T follicular helper cell (primary cell): ENCODE results near the gene FAM210A.
"Not testable (repeated sequence)": the region's sequence is repeated elsewhere in the genome, so short reads cannot be mapped to it uniquely, and the experiment has no call there.

ENCODE experiments used
- DNase-seq: peaks from one replicate; pipeline ENCODE4 v3.0.0-alpha.2; 2020; ENCODE audit warnings: low read depth

The FAM210A gene

GRCh38 chr18:13703899-13704298, 22.5 kb downstream of the FAM210A start:
- no peak for DNase-seq

GRCh38 chr18:13700153-13700552, 26.2 kb downstream of the FAM210A start:
- DNase-seq = no peak

- DNase-seq = no peak
These were observed 29.4 kb downstream of the FAM210A start for GRCh38 chr18:13696961-13697360.

GRCh38 chr18:13695337-13695736, 31.0 kb downstream of the FAM210A start:
- DNase-seq = not testable (repeated sequence)

GRCh38 chr18:13690060-13690459, 36.3 kb downstream of the FAM210A start:
- not testable (repeated sequence) for DNase-seq

GRCh38 chr18:13688191-13689136, 37.9 kb downstream of the FAM210A start:
- no peak for DNase-seq

GRCh38 chr18:13684546-13684945, 41.8 kb downstream of the FAM210A start:
- no peak for DNase-seq

- no peak for DNase-seq
These were observed 44.7 kb downstream of the FAM210A start for GRCh38 chr18:13681701-13682100.

GRCh38 chr18:13680612-13681011, 45.7 kb downstream of the FAM210A start:
- DNase-seq = no peak

- not testable (repeated sequence) for DNase-seq
These were observed 49.0 kb downstream of the FAM210A start for GRCh38 chr18:13677350-13677749.

- no peak for DNase-seq
These were observed 49.9 kb downstream of the FAM210A start for GRCh38 chr18:13676471-13676870.

- no peak for DNase-seq
These were observed 53.7 kb downstream of the FAM210A start for GRCh38 chr18:13672657-13673056.

GRCh38 chr18:13661779-13662256, 64.5 kb downstream of the FAM210A start:
- no peak for DNase-seq

GRCh38 chr18:13661051-13661778, 65.1 kb downstream of the FAM210A start:
- DNase-seq = no peak

GRCh38 chr18:13660510-13660909, 65.8 kb downstream of the FAM210A start:
- no peak for DNase-seq

- DNase-seq = no peak
These were observed 67.7 kb downstream of the FAM210A start for GRCh38 chr18:13658436-13659204.

GRCh38 chr18:13657974-13658373, 68.4 kb downstream of the FAM210A start:
- DNase-seq = no peak

GRCh38 chr18:13653746-13654433, 72.5 kb downstream of the FAM210A start:
- no peak for DNase-seq

- DNase-seq = no peak
These were observed 76.7 kb downstream of the FAM210A start for GRCh38 chr18:13649397-13650390.

GRCh38 chr18:13647761-13648160, 78.6 kb downstream of the FAM210A start:
- no peak for DNase-seq
